Activated CD4-positive, CD25-positive, alpha-beta regulatory T cell (primary cell): Measurements from ENCODE around the gene STON2.
"Not testable (repeated sequence)": the region's sequence is repeated elsewhere in the genome, so short reads cannot be mapped to it uniquely, and the experiment has no call there.

Experiments
- DNase-seq, 4 experiments: peaks; one replicate each; lab custom pipeline; 2025; lab: John Stamatoyannopoulos, UW

STON2 gene, protein sequence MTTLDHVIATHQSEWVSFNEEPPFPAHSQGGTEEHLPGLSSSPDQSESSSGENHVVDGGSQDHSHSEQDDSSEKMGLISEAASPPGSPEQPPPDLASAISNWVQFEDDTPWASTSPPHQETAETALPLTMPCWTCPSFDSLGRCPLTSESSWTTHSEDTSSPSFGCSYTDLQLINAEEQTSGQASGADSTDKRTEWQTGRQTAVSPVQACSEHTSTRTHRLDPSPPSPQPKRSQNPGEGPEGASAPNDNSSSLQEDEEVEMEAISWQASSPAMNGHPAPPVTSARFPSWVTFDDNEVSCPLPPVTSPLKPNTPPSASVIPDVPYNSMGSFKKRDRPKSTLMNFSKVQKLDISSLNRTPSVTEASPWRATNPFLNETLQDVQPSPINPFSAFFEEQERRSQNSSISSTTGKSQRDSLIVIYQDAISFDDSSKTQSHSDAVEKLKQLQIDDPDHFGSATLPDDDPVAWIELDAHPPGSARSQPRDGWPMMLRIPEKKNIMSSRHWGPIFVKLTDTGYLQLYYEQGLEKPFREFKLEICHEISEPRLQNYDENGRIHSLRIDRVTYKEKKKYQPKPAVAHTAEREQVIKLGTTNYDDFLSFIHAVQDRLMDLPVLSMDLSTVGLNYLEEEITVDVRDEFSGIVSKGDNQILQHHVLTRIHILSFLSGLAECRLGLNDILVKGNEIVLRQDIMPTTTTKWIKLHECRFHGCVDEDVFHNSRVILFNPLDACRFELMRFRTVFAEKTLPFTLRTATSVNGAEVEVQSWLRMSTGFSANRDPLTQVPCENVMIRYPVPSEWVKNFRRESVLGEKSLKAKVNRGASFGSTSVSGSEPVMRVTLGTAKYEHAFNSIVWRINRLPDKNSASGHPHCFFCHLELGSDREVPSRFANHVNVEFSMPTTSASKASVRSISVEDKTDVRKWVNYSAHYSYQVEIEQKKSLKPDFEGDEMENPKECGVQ

DNA sequence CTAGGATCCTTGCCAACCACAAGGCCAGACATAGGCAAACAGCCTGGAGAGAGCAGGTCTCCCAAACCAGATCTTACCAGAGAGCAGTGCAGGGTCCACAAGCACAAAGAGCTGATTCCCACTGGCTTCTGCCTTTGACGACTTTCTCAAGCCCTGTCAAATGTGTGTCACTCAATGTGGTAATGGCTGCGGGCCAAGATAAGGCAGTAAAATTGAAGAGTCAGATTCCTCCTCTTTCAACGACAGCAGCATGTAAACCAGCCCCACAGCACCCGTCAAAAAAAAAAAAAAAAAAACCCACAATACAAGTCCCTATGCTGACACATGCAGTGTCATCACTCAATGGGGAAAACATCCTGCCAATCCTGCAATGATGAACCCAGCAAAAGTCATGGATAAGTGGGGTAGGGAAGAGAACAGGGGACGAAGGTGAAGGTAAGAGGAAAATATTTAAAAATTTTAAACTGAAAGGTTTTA lies at the start of gene STON2:
STON2 (minus strand) TSS at position 123 of the 477 bp plus-strand sequence. CDS start 1,942 bp downstream, outside the sequence.
- DNase-seq = no peak

DNA sequence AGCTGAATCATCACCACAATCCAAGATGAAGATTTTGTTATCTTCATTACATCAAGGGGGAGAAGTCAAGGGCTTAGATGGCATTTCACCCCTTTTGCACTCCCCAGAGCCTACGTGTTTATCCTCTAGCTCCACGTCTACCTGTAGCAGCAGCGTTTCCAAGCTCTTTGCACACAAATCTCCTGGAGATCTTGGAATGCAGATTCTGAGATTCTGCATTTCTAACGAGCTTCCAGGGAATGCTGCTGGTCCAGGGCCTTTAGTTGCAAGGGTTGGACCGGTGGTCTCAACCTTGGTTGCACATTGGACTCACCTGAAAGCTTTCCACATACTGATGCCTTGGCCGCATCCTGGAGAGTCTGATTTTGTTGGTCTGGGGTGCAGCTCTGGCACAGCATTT lies 49.5 kb upstream of the STON2 start:
- DNase-seq = no peak

DNA sequence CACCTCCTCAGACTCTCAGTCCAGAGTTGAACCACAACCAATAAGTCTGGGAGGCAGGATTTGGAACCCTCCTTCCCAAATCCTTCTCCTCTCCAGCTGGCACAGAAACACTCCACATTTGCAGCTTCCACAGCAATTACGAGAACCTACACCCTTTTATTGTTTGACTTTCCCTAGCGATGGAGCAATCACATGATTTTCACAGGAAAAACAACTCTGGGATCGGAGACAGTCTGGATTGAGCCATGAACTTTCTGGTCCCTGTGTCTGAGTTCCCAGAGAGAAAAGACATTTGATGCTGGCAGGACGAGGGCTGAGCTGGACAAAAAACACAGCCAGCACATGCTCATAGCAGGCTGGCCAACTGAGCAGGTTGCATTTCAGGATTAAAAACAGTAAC lies 49.0 kb upstream of the STON2 start:
- no peak for DNase-seq

DNA sequence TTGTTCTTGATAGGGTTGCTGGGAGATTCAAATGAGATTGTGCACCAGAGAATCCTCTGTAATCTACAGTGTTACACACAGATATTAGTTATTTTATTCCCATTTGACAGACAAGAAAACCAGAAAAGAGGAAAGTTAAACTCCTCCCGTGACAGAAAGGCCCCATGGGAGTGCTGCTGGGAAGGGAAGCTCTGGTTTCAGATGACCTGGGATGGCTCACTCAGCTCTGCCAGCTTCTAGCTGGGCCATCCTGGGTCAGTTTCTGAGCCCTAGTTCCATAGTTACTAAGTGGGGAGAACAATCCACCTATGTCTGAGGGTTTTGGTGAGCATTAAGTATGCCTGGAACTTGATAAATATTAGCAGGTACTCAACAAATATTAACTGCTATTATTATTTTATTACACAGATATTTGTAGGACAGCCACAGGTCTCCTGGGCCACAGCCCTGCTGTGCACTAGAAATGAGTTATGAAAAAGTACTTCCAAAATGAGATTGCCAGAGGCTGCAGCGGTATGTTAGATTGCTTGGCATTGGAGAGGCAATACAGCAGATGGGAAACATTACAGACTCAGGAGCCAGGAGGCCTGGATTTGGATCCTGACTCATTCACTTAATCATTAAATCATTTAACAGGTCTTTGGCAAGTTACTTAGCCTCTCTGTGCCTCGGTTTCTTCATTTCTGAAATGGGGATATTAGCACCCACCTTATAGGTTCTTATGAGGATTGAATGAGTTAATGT lies 47.1 kb upstream of the STON2 start:
- no peak for DNase-seq

DNA sequence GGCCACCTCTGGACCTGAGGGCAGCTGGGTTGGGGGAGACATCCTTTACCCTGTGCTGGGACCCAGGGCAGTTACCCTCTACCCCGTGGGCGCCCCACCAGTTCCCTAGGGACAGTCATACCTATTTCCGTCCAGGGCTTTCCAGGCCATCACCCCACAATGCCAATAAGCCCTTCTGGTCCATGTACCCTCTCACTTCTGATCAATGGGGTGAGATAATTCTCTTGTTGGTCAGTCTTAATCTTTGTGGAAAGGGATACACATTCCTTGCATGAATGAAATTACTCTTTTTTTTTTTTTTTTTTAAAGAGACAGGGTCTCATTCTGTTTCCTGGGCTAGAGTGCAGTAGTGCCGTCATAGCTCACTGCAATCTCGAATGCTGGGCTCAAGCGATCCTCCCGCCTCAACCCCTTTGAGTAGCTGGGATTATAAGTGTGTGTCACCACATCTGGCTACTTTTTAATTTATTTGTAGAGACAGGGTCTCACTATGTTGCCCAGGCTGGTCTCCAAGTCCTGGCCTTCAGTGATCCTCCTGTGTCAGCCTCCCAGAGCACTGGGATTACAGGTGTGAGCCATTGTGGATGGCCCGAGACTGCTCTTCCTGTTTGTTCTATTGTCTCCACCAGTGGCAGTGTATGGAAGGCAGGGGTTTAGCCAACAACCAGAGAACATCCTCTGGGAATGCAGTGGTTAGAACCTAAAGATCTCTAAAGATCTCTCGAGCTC lies 46.3 kb upstream of the STON2 start:
- DNase-seq = no peak

DNA sequence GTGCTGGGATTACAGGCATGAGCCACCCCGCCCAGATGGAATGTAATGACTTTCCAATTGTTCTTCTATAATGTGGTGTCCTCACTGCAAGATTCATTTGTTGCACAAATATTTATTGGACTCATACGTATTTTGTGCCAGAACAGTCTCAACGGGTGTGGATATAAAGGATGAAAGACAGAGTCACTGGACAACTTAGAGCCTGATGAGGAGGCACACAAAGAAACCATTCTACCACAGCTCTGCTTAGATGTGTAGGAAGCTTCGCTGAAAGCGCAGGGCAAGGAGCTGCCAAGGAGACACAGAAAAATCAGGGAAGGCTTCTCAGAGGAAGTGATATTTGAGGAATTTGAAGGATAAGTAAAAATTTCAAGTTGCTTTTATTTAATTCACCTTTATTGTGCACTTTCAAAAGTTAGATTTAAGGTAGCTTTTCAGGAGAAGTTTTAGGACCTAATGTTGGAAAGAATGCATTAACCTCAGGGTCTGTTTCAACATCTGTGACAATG lies 41.6 kb upstream of the STON2 start:
- DNase-seq = no peak

DNA sequence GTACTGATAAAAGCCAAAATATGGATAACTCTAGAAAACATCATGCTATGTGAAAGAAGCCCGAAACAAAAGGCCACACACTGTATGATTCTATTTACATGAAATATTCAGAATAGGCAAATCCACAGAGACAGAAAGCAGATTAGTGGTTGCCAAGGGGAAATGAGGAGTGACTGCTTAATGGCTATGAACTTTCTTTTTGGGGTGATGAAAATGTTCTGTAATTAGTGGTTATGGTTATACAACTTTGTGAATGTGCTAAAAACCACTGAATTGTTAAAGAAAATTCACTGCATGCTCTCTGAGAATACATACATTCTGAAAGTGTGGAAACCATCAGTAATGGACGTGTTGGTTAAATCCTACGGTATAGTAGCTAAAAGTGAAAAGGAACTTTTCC lies 39.9 kb upstream of the STON2 start:
- no peak for DNase-seq

DNA sequence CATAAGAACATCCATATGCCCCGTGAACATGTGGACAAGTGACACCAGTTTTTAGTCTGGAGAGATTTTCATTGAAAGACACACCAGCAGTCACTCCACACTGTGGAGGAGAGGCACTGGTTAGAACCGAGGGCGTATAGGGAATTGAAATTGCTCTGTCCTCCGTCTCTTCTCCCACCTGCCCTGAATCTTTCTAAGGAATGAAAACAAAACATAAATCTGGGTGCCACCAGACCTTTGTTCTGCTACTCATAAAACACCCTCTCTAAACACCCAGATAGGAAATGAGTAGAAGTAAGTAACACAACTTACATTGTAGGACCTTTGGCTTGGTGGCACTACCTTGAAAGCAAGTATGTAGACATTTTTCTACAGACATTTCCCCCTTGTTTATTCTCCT lies 37.1 kb upstream of the STON2 start:
- DNase-seq = no peak

DNA sequence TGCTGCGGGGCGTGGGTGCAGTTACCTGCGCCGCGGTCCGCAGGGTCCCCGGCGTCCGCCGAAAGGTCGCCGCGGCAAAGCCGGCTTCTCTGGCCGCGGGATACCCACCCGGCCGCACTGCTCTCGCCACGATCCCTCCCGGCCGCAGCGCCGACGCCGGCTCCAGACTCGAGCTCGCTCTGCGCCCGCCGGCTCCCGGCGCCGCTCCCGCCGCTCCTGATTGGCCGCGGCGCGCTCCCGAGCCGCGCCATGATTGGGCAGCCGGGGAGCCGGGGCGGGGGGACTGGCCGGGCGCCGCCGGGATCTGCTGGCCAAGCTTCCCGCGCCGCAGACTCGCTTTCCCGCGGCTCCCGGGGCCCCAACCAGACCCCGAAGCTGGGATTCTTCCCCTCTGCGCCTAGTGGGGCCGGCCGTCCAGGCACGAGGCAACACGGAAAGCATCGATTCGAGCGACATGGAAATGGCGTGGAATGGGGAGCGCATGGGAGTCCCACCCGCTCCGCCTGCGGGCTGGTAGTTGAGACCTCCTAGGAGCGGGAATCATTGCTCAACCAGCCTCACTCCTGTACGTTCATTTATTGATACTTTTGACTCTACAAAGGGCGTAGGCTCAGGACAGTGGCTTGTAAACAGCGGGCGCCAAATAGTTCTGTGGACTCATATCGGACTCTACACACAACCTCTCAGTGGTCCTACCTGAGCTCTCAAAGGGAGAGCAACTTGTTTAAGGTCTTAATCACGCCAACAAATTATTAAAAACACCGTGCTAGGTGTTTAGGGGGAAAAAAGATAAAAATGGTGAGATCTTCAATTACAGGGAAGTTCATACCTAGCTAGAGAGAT lies 36.4 kb upstream of the STON2 start:
- DNase-seq = peak in 1 of 4 experiments; percentile 3

DNA sequence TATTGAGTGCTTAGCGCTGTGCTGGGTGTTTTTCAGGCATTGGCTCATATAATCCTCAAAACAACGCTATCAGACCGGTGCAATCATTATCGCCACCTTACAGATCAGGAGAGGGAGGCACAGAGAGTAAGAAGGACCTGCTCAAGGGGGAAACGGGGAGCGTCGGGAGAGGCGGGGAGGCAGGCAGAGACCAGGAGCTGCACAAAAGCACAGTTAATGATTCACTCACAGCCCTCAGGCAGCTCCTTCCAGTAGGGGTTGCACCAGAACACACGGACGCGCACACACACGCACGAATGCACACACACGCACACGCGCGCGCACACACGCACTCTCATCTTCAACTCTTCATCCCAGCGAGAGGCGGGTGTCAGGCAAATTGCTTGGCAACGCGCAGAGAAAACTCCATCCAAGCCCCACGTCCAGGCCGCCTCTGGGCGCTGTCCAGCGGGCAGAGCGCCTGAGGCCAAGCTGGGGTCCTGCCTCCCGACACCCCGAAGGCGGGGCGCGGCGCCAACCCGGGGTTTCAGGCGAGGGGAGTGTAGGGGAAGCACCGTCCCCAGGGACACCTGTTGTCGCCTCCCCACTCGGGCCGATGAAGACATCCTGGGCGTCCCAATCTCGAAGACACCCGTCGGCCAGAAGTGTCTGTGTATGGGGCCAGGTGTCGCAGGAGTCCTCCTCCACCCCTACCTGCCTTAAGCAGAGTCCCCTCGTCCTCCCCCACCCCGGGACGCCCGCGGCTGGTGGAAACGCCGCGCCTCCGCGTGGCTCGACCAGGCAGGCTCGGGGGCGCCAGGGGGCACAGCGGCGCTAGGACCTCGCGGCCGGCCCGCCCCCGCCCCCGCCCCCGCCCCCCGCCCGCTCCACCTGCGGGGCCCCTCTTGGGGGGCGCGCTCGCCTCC lies 35.5 kb upstream of the STON2 start:
- no peak for DNase-seq

DNA sequence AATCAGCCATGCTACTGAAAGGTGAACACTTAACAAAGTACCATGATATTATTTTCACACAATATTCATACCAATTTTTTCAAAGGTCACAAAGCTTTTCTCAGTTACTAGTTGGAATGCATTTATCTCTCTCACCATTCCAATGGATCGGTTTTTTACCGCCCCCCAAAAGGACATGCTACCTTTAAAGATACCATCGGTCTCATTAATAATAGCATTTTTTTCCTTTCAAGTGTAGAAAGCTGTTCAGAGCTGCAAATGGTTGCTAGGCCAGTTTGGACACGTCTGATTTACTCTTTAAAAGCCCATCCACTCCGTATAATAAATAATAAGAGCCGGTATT lies 34.9 kb upstream of the STON2 start:
- DNase-seq = no peak

DNA sequence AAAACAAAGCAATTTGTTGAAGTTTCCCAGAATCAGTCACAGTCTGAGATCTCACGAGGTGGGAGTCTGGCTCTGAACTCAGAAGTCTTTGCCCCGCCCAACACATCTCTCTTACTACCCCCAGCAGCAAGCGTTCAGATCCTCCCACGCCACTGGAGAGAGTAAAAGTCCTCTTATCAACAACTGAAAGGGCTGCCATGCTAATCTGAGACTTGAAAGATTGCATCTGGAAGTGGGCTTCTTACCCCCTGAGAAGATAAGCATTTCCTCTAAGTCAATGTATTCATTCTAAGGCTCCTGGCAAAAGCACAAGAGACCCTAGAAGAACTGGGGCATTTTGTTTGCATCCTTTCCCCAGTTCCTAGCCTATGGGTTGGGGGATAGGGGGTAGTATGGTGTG lies 34.1 kb upstream of the STON2 start:
- no peak for DNase-seq

DNA sequence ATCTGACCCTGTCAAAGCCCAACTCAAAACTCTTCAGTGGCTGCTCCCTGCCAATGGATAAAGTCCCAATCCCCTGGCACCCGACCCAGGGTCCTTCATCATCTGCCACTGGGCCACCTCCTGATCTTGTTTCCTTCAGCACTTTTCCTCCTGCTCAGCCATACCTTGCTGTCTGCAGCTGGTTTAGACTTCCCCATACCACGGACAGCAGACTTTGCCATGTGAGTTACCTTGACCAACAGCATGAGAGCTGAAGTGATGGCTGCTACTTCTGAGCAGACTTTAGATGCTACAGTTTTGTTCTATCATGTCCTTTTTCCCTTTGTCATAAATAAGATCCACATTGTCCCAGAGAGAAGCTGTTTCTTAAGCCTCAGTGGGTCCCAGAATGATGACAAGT lies 33.3 kb upstream of the STON2 start:
- no peak for DNase-seq

DNA sequence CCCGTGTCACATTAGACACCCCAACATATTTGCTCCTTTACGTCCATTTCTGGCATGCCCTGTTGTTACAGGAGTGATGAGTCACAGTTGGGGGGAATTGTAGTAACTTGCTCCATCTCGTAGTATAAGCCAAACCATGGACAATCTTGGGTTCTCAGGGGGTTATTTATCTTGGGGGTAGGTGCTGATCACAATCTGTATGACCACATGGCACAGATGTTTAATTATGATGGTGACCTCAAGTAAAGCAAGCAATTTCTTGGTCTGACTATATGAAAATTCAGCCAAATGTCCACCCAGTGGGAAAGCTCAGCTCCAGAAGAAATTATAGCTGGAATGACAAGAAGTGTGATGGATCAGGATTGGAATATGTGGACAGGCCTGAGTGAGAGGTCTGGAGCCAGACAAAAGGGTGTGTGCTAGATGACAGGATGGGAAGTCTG lies 32.1 kb upstream of the STON2 start:
- no peak for DNase-seq

DNA sequence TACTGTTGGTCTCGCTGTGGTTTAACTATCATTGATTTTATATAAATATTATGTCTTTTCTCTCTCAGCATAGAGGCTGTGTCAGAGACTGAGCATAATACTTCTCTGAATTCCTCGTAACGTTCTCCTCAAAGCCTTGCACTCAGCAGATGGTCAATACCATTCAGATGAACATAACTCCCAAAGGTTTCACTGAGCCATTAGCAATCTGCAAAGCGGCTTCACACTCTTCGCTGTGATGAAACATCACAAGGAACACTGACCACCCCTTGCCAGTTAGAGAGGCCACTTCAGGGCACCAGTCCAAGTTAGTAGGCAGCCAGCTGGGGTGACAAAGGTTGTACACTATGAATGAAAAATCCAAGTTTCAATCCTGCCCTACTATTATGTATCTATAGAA lies 30.1 kb upstream of the STON2 start:
- no peak for DNase-seq

DNA sequence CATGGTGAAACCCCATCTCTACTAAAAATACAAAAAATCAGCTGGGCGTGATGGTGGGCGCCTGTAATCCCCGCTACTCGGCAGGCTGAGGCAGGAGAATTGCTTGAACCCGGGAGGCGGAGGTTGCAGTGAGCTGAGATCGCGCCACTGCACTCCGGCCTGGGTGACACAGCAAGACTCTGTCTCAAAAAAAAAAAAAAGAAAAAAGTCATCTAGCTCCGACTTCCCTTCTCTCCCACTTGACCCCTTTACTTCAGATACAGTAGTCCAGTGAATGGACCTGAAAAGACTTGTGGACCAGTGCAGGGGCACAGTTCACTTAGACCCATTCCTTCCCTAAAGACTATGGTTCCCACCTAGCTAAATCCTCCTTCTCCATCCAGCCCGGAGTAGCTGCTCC lies 29.6 kb upstream of the STON2 start:
- DNase-seq = not testable (repeated sequence)

DNA sequence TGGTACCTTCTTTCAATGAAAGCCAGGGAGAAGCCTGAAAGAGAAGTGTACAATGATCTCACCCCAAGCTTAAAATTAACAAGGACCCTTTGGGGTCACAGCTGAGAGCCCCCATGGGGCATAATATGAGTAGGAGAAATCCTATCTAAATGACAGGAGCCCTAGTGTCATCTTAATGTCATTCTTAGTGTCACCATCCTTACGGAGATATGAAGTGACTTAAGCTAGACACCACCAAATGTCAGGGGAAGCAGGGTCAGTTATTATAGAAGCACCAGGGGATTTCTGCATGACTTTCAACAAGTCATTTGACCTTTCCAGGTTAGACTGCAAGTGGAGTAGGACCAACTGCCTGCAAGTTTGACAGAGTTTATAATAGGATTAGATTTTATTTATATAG lies 28.9 kb upstream of the STON2 start:
- DNase-seq = no peak

DNA sequence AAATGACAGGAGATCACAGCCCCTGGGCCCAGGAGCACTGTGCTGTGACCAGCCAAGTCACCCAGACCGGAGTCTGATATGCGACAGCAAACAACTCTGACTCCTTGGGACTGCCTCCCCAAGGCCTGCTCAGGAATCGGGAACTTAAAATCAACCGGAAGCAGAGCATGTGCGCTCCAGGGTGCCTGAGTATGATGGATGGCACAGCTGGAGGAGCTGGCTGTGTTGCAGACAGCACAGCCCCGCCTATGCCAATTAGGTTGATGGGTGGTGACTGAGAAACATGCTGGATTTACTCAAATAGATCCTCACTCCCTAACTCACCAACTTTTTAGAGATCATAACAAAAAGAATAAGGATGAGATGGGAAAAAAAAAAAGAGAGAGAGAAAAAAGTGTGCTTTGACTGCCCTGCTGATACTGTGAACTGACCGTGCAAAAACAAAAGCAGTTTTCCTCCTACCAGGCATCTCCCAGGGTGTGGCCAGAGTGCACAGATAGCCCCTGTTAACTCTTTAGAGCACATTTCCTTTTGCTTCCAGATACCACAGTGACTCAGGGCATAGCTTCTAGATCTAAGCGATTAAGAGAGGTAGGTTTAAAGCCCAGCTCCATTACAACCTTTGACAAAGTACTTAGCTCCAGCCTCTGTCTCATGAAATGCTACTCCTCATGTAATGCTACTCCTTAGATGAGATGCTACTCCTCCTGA lies 27.4 kb upstream of the STON2 start:
- DNase-seq = no peak

DNA sequence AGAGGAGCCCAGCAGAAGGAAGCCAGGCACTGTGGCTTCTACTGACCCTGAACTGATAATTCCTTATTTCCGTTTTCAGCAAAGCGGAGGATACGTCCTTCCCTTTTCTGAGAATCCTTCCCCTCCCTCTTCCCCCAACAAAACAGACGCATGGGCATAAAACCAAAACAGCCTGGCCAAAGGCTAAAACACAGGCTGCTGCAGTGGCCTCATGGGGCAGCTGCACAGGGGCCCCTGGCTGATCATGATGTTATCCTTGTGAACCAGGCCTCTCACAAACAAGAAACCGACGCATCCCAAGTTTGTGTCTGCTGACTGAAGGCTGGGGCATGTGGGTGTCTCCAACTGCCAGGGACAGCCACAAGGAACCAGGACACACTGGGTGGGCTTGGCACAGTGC lies 23.4 kb upstream of the STON2 start:
- no peak for DNase-seq
